ENCODE measurements around the gene GTSE1.

The GTSE1 gene

DNA sequence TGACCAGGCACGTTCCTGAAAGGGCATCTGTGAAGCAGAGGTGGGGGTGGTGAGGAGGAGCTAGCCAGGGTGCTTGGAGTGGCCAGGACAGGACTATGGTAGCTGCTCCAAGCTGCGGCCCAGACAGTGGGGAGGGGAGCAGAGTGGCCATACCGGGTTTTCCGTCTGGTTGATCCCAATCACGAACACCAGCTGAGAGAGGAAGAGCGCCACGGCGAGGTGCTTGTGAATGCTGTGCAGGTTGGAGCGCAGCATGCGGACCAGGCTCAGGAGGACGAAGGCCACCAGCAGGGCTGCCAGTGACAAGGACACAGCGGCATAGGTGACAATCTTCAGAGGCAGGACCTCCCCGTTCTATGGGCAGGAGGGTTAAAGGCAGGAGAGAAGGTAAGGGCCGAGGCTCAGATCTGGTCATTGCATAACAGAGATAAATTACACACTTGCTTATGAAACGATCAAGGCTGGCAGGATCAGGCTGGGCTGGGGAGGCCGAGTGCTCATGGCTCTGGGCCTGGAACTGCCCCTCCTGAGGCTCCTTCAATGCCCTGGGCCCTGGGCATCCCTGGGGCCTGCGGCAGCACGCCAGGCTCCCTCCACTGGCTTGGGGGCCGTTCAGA, 80.3 kb downstream of the GTSE1 start:
- H3K4me1 ChIP-seq (ENCODE audit: insufficient read depth, poor library complexity, severe bottlenecking), result peaks cover 5% of the 10 kb centered on the region
- ATAC-seq (ENCODE audit: low read depth), result peak; percentile 6; the same call in 1 of the 3 replicates
- no peak overlapping the region for H3K27ac ChIP-seq (ENCODE audit: poor library complexity, severe bottlenecking)
- TF ChIP-seq, protein P1, sequence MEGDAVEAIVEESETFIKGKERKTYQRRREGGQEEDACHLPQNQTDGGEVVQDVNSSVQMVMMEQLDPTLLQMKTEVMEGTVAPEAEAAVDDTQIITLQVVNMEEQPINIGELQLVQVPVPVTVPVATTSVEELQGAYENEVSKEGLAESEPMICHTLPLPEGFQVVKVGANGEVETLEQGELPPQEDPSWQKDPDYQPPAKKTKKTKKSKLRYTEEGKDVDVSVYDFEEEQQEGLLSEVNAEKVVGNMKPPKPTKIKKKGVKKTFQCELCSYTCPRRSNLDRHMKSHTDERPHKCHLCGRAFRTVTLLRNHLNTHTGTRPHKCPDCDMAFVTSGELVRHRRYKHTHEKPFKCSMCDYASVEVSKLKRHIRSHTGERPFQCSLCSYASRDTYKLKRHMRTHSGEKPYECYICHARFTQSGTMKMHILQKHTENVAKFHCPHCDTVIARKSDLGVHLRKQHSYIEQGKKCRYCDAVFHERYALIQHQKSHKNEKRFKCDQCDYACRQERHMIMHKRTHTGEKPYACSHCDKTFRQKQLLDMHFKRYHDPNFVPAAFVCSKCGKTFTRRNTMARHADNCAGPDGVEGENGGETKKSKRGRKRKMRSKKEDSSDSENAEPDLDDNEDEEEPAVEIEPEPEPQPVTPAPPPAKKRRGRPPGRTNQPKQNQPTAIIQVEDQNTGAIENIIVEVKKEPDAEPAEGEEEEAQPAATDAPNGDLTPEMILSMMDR (IDR thresholded peaks at IDR 0.05; ENCODE audit: poor library complexity, severe bottlenecking), result no peak
- no peaks in the 10 kb centered on the region for H3K27me3 ChIP-seq (ENCODE audit: insufficient read depth, poor library complexity, severe bottlenecking)
- H3K4me3 ChIP-seq (ENCODE audit: severe bottlenecking), result no peak overlapping the region
- DNase-seq (ENCODE audit: low spot score), result no peak
- H3K36me3 ChIP-seq (ENCODE audit: low read depth), result peaks cover 40% of the 10 kb centered on the region
- peaks cover 6% of the 10 kb centered on the region for H3K9me3 ChIP-seq (ENCODE audit: severe bottlenecking)

DNA sequence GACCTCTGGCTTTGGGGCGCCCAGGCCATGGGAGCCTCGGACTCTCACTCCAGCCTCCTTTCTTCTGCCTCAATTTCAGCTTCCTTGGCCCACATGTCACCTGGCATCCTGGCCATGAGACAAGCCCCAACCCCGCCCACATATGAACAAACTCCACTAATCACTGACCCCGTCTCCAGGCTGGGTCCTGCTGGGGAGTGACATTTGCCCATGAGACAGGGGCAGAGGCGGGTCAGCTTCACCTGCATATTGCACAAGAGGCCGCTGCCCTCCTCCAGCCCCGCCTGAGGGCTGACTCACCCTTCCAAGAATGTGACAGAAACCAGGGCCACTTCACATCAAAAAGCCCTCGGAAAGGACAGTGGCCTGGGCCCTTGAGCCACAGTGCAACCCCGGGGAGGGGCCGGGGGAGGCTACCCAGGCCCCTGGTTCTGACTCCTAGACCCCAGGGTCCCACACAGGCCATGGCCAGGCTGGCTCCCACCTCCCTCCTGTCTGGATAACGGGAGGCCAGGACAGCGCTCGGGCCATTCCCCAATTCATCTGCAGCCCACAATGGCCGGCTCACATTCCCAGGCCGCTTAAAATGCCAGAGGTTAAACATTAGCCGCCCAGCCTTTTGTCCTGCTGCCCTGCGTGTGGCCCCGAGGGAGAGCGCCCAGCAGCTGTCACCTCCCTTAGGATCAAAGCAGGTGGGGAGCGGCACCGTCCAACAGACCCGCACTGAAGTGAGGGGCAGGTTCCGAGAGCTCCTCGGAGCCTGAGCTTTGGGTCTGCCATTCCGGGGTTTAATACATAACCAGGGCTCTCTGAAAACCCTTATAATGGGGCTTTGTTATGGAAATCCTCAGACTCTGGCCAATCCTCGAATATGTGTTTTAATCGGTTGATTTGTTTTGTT, 81.1 kb downstream of the GTSE1 start:
- Histone ChIP-seq H3K27ac (ENCODE audit: poor library complexity, severe bottlenecking) (no peak overlapping the region), H3K4me1 (ENCODE audit: insufficient read depth, poor library complexity, severe bottlenecking) (peaks cover 5% of the 10 kb centered on the region), H3K9me3 (ENCODE audit: severe bottlenecking) (peaks cover 6% of the 10 kb centered on the region), H3K4me3 (ENCODE audit: severe bottlenecking) (no peak overlapping the region), H3K27me3 (ENCODE audit: insufficient read depth, poor library complexity, severe bottlenecking) (no peaks in the 10 kb centered on the region), H3K36me3 (ENCODE audit: low read depth) (peaks cover 45% of the 10 kb centered on the region)
- TF ChIP-seq, protein P1 (IDR thresholded peaks at IDR 0.05; ENCODE audit: poor library complexity, severe bottlenecking), result no peak
- ATAC-seq (ENCODE audit: low read depth) (peak; percentile 85), DNase-seq (ENCODE audit: low spot score) (no peak)

DNA sequence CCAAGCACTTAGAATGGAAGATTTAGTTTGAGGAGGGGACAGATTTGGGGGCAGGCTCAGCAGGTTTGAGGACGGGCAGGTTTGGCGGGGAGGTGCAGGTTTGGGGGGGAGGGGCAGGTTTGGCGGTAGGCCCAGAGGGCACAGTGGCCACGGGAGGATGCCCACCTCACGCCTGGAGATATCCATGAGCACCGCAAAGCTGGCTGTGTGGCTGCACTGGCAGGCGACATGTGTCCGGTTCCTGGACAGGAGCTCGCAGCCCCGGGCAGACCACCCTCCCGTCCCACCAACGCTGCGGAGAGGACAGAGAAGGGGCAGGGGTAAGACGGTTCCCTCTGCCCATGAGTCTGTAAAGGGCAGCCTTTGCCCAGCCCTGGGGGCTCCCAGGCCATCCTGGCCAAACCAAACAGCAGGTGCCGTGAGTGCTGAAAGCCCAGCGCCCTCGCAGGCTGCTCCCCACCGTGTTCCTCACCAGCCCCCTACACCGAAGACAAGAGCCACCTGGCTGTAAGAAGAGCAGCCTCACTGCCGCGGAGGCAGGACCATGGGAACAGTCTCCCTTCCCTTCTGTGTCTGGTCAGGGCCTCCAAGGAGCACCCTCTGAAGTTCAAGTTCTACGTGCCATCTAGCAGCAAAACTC, 81.9 kb downstream of the GTSE1 start:
- TF ChIP-seq, protein P1 (IDR thresholded peaks at IDR 0.05; ENCODE audit: poor library complexity, severe bottlenecking), result no peak
- ATAC-seq (ENCODE audit: low read depth) (no peak), DNase-seq (ENCODE audit: low spot score) (no peak)
- Histone ChIP-seq H3K4me1 (ENCODE audit: insufficient read depth, poor library complexity, severe bottlenecking) (peaks cover 5% of the 10 kb centered on the region), H3K27me3 (ENCODE audit: insufficient read depth, poor library complexity, severe bottlenecking) (no peaks in the 10 kb centered on the region), H3K9me3 (ENCODE audit: severe bottlenecking) (peaks cover 6% of the 10 kb centered on the region), H3K4me3 (ENCODE audit: severe bottlenecking) (no peak overlapping the region), H3K27ac (ENCODE audit: poor library complexity, severe bottlenecking) (no peak overlapping the region), H3K36me3 (ENCODE audit: low read depth) (peaks cover 48% of the 10 kb centered on the region)

DNA sequence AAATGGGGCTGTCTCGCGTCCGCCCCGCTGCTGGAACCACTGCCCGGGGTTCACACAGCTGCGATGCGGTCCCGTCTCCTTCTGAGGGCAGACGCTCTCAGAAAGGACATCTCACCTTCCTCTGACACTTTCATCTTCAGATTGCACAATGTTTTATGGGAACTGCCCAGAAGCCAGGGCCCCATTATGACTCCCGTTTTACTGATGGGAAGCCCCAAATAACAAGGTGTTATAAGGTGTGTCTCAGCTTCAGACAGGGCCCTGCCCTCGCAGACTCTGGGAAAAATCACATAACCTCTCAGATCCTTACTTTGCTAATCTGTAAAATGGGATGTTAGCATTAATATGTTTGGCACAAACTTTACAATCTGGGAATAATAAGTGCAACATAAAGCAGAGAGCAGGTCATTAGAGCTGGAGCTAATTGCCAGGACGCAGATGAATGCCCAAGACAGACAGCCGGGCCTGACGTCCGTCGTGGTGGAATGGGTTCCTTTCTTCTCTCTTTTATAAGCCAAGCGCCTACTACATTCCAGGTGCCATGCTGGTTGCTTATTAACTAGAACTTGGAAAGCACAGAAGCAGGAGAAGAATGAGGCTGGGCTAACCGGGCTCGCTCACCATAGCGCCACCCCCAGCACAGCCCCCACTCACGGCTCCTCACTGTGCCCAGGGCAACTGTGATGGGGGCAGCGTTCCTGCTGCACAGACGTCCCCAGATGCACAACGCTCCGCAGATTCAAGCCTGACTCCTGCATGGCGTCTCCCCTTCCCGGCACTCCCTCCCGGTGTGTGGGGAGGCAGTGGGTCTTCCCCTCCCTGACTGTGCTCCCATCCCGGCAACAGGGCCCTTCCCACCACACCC, 82.6 kb downstream of the GTSE1 start:
- H3K27ac ChIP-seq (ENCODE audit: poor library complexity, severe bottlenecking), result no peak overlapping the region
- TF ChIP-seq, protein P1 (IDR thresholded peaks at IDR 0.05; ENCODE audit: poor library complexity, severe bottlenecking), result no peak
- ATAC-seq (ENCODE audit: low read depth) (no peak), DNase-seq (ENCODE audit: low spot score) (no peak)
- peaks cover 6% of the 10 kb centered on the region for H3K9me3 ChIP-seq (ENCODE audit: severe bottlenecking)
- peaks cover 5% of the 10 kb centered on the region for H3K4me1 ChIP-seq (ENCODE audit: insufficient read depth, poor library complexity, severe bottlenecking)
- H3K36me3 ChIP-seq (ENCODE audit: low read depth), result peaks cover 50% of the 10 kb centered on the region
- no peaks in the 10 kb centered on the region for H3K27me3 ChIP-seq (ENCODE audit: insufficient read depth, poor library complexity, severe bottlenecking)
- no peak overlapping the region for H3K4me3 ChIP-seq (ENCODE audit: severe bottlenecking)

Measured in RWPE2 (cell line).